NCI-H1105 treated with DMSO at 0.1 percent for 48 hours (cell line): ENCODE data around the gene USP44.
"Not testable (repeated sequence)": the region's sequence is repeated elsewhere in the genome, so short reads cannot be mapped to it uniquely, and the experiment has no call there.

Source experiments
- DNase-seq: peaks from one replicate; lab custom pipeline; 2025; lab: John Stamatoyannopoulos, UW

USP44 gene

GRCh38 chr12:95509300-95509699, 42.0 kb downstream of the USP44 start:
- no peak for DNase-seq

GRCh38 chr12:95506707-95507523, 44.4 kb downstream of the USP44 start:
- DNase-seq = no peak

GRCh38 chr12:95505039-95505438, 46.2 kb downstream of the USP44 start:
- no peak for DNase-seq

- no peak for DNase-seq
These were observed 47.1 kb downstream of the USP44 start for GRCh38 chr12:95504140-95504539.

GRCh38 chr12:95499772-95500171, 51.5 kb downstream of the USP44 start:
- no peak for DNase-seq

GRCh38 chr12:95498968-95499367, 52.3 kb downstream of the USP44 start:
- DNase-seq = no peak

GRCh38 chr12:95497031-95497430, 54.2 kb downstream of the USP44 start:
- no peak for DNase-seq

- no peak for DNase-seq
These were observed 55.8 kb downstream of the USP44 start for GRCh38 chr12:95495433-95495832.

- DNase-seq = no peak
These were observed 56.4 kb downstream of the USP44 start for GRCh38 chr12:95494888-95495287.

GRCh38 chr12:95492462-95492861, 58.8 kb downstream of the USP44 start:
- DNase-seq = no peak

GRCh38 chr12:95487024-95487423, 64.3 kb downstream of the USP44 start:
- no peak for DNase-seq

GRCh38 chr12:95484524-95484923, 66.8 kb downstream of the USP44 start:
- DNase-seq = peak; percentile 38

- not testable (repeated sequence) for DNase-seq
These were observed 68.7 kb downstream of the USP44 start for GRCh38 chr12:95482564-95482963.

GRCh38 chr12:95481888-95482287, 69.4 kb downstream of the USP44 start:
- DNase-seq = no peak

- DNase-seq = no peak
These were observed 70.2 kb downstream of the USP44 start for GRCh38 chr12:95481072-95481471.

- DNase-seq = no peak
These were observed 71.0 kb downstream of the USP44 start for GRCh38 chr12:95480230-95480629.

- DNase-seq = peak; percentile 16
These were observed 76.7 kb downstream of the USP44 start for GRCh38 chr12:95474660-95474958.

- peak; percentile 93 for DNase-seq
These were observed 77.2 kb downstream of the USP44 start, which contains the start of gene METAP2 for GRCh38 chr12:95473884-95474659. Gene METAP2, plus strand, starts transcription at chr12:95474152. Its CDS starts 28 bp downstream, at chr12:95474180.

GRCh38 chr12:95473231-95473883, 77.9 kb downstream of the USP44 start:
- peak; percentile 40 for DNase-seq

- DNase-seq = no peak
These were observed 81.0 kb downstream of the USP44 start for GRCh38 chr12:95470300-95470699.
